Measurements from ENCODE around the gene HSD3B7. TPM values are rescaled to one million over a fixed set of nuclear protein-coding genes. Genes with fewer than 3 reads are reported as not detected.

Gene HSD3B7
- polyA plus RNA-seq, 3 donors = 8.1 to 10.9 (median 10.8) TPM

DNA sequence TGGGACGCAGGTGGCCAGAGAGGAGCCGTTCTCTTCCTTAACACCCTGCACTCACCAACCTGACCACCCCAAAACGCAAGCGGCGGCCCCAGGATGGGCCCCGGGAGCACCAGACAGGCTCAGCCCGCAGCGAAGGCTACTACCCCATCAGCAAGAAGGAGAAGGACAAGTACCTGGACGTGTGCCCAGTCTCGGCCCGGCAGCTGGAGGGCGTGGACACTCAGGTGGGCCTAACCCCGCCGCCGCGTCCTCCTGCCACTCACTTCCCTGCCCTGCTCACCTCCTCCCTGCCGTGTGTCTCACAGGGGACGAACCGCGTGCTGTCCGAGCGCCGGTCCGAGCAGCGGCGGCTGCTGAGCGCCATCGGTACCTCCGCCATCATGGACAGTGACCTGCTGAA, 4.6 kb upstream of the HSD3B7 start:
- no peak for DNase-seq

DNA sequence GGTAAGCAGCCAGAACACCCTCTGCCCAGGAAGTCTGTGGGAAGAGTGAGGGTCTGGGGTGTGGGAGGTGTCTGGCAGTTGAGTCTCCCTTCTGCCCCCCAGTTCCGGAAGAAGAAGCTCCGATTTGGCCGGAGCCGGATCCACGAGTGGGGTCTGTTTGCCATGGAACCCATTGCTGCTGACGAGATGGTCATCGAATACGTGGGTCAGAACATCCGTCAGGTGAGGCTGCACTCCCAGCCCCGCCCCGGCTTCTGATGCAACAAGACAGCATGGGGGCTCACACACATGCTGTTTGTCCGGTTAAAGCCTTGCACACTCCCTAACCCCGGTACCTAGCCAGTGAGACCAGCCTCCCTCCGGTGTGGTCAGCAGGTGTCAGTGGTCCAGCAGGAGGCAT, 4.0 kb upstream of the HSD3B7 start:
- no peak for DNase-seq

DNA sequence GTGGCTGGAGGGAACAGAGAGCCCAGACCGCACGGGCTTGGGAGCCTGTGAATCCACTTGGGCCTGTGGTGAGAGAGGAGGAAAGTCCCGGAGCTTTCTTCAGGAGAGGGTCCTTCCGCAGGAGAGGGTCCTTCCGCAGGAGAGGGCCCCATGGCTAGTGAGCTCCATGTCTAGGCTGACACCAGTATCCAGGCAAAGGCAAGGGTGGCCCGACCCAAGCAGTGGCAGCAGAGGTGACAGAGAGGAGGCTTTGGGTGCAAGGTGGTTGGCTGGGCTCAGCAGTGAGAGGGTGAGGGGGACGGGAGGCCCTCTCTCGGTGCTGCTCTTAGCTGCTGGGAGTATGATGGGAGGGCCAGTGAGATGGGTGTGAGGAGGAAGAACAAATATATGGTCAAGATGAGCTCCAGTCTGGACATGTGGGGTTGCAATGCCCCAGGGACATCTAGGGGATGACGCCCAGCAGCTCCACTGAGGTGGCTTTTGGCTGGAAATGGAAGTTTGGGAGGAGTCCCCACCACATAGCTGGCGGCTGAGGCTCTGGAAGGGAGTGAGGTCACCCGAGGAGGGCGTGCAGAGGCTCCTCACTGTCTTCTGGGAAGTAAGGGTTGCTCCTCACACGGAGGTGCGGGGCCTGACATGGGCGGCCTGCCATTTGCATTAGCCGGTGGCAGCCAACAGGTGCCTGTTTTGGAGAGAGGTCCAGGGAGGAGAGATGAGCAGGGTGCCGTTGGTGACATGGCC, 2.3 kb upstream of the HSD3B7 start:
- DNase-seq = no peak

DNA sequence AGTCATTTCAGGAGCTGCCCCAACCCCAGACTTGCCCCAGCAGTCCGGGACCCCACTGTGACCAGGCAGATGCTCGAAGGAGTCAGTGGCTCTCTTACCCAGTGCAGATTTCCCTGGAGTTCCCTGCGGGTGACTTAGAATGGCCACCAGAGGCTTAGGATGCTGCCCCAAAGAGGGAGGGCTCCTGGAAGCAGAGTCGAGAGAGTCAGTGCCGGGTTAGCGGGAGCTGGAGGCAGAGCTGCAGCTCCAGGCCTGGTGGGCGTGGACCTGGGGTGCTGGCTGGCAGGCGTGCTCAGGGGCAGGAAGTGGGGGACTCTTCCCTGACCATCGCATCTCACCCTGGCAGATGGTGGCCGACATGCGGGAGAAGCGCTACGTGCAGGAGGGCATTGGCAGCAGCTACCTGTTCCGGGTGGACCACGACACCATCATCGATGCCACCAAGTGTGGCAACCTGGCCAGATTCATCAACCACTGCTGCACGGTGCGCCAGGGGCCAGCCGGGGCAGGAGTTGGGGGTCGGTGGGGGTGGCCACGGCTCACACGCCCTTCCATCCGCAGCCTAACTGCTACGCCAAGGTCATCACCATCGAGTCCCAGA, 1.6 kb upstream of the HSD3B7 start:
- DNase-seq = no peak

DNA sequence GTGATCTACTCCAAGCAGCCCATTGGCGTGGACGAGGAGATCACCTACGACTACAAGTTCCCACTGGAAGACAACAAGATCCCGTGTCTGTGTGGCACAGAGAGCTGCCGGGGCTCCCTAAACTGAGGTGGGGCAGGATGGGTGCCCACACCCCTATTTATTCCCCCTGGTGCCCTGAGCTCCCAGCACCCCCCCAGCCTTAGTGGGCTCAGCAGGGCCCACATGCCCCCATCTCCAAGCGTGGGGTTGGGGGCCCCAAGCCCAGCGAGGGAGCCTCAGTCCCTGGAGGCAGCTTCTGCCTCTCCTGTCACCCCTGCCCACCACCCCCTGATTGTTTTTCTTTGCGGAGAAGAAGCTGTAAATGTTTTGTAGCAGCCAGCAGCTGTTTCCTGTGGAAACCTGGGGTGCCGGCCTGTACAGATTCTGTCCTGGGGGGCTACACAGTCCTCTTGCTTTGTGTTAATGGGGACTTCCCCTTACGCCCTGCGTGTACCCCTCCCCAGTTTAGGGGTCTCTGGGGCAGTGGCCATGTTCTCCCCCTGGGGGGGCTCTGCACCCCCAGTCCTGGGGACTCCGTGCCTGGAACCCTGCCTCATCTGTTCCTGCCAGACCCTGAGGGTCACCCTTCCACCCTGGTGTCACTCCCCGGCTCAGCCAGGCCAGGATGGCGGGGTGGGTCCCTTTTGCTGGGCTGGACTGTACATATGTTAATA, 953 bp upstream of the HSD3B7 start:
- no peak for DNase-seq

DNA sequence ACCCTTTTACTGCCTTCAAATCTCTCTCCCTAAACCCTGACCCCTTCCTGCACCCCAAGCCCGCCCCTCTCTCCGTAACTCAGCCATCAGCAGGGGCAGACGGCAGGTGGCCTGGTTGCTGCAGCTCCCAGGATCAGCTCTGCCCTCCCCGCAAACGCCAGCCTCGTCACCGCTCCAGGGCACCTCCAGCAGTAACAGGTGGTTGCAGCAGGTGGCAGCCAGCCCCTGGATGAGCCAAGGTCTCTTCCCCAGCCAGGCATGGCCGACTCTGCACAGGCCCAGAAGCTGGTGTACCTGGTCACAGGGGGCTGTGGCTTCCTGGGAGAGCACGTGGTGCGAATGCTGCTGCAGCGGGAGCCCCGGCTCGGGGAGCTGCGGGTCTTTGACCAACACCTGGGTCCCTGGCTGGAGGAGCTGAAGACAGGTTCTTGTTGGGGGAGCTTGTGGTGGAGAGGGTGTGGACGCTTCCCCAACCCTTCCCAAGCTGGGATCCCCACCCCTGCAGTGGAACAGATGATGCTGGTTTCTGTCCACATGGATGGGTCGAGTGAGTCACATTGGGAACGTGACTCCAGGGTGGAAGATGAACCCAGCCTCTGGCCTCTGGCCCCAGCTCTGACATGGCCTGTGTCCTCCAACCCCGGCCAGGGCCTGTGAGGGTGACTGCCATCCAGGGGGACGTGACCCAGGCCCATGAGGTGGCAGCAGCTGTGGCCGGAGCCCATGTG, 558 bp downstream of the HSD3B7 start:
- peak; percentile 60 for DNase-seq

DNA sequence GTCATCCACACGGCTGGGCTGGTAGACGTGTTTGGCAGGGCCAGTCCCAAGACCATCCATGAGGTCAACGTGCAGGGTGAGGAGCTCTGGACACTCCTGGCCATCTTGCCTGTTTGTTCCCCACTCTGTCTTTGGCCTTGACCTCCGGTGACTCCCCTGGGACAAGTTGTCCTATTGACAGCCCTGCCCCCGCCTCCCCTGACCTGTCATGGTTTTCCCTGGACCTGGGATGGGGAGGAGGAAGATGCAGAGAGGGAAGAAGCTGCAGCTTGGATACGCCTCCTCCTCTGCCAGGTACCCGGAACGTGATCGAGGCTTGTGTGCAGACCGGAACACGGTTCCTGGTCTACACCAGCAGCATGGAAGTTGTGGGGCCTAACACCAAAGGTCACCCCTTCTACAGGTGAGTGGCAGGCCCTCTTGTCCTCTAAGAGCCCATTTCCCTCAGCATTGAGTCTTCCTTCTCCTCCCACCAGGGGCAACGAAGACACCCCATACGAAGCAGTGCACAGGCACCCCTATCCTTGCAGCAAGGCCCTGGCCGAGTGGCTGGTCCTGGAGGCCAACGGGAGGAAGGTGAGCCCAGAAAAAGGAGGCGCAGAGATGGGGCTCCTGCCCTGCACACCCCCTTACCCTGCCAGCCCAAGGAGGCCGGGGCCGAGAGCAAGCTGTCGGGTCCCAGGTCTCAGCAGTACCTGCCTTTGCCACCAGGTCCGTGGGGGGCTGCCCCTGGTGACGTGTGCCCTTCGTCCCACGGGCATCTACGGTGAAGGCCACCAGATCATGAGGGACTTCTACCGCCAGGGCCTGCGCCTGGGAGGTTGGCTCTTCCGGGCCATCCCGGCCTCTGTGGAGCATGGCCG, 1.4 kb downstream of the HSD3B7 start:
- DNase-seq = no peak

DNA sequence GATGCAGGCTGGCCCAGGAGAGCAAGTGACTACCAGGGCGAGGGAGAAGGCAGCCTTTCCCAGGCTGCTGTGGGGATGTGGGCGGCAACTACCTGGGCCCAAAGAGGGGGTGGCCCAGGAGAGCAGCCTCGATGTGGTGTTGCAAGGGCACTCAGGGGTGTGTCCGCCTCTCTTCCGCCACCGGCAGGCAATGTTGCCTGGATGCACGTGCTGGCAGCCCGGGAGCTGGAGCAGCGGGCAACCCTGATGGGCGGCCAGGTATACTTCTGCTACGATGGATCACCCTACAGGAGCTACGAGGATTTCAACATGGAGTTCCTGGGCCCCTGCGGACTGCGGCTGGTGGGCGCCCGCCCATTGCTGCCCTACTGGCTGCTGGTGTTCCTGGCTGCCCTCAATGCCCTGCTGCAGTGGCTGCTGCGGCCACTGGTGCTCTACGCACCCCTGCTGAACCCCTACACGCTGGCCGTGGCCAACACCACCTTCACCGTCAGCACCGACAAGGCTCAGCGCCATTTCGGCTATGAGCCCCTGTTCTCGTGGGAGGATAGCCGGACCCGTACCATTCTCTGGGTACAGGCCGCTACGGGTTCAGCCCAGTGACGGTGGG, 2.7 kb downstream of the HSD3B7 start:
- DNase-seq = no peak

DNA sequence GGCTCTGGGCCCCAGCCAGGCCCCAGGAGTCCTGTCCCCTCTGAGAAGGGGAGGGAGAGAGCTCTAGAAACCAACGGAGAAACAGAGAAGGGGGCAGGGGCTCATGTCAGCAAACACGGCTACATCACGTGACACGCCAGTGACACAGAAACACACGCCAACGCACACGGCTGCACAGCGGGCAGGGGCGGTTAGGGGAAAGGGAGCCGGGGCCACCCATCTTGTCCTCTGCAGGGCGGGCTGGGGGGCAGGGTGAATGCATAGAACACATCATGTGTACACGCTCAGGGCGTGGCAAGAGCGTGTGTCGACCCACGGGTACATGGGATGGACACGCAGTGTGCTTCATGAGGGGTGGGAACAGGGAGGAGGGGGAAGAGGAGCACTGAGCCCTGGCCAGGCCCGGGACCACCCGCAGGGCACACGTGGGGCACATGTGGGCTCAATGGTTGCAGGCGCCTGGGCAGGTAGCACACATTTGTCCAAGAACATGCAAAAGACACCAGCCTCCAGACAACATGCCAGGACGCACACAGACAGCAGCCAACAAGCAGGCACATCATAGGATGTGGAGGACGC, 4.6 kb downstream of the HSD3B7 start:
- DNase-seq = no peak

DNA sequence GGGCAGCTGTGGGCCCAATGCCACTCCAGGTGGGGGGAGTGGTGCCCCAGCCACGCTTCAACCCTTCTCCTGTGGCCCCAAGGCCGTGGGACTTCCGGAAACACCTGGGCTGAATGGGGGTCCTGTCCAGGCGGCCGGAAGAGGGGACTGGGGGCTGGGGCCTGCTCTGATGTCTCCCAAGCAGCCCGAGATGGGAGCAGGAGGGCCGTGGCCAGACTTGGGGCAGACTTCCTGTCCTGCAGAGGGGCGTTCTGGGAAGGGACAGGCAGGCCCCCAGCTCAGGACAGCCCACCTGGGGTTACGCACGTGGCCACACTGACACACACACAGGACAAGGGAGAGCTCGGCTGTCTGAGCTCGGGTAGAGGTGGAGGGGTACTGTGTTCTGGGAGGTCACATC, 5.1 kb downstream of the HSD3B7 start:
- no peak for DNase-seq

DNA sequence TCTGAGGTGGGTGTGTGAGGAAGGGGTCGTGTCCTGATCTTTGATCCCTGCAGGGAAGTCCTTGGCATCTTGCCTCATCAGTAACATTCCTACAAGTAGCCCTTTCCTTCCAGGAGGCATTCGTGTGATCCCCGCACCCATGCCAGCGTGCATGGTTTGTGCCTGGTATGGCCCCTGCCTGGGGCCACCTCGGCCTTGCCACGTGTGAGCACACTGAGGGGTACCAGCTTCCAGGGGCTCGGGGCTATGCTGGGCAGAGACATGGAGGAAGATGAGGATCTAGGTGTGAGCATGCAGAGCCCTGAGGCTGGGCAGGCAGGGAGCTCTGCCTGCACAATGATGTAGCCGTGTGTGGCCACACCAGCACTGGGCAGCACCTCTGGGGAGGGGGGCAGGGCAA, 6.0 kb downstream of the HSD3B7 start:
- no peak for DNase-seq

DNA sequence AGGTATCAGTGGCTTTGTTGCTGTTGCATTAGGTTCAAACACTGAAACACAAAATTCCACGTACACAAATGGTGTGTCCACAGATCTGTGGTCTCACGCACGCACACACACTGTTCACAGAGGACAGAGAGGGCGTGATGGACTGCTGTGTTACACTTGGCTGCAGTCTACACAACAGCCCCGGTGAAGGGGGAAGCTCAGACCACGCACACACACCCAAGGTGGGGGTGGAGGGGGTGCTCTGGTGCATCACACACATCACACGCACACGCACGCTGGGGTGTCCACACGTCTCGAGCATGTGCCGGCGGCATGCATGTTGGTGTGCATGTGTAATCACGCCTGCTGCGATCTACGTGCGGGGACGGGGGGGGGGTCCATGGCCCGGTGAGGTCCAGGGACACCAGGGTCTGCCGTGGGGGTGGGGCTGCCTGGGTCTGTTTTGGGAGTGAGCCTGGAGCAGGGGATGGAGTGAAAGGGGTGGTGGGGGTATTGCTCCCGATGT, 7.3 kb downstream of the HSD3B7 start:
- DNase-seq = no peak

DNA sequence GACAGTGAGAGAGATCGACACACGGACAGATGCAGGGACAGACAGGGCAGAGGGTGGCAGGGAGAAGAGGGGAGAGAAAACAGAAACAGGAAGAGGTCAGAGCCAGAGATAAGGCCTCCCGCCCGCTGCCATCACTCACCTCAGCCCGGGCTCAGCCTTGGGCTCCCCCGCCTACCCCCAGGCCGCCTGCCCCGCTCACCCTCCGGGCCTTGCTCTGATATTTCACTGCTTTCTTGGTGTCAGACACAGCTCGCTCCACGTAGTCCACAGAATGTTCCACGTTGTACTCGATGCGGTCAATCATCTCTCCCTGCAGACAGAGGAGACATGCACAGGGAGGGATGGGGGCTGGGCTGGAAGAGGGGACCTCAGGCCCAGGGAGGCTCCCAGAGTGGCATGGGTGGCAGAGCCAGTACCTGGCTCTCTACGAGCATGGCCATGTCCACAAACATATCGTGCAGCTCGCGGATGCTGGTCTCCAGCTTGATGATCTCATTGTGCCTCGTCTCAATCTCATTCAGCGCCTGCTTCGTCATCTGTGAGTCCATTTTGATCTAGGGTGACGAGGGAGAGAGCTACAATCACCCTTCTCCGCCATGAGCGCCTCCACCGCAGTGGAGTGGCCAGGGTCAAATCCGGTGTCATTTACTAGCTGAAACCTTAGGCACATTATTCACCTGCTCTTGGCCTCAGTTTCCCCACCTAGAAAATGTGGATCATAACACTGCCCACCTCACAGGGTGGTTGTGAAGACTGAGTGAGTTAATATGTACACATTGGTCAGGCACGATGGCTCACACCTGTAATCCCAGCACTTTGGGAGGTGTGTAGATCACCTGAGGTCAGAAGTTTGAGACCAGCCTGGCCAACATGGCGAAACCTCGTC, 8.2 kb downstream of the HSD3B7 start:
- no peak for DNase-seq

DNA sequence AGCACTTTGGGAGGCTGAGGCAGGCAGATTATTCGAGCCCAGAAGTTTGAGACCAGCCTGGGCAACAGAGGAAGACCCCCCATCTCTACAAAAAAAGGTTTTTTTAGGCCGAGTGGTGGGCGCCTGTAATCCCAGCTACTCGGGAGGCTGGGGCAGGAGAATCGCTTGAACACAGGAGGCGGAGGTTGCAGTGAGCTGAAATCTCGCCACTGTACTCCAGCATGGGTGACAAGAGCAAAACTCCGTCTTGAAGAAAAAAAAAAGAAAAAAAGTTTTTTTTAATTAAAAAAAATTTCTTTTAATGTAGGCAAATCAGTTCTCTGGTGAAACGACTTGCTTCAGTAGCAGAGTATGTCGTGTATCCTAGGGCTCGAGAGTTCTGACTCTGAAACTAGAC, 10.9 kb downstream of the HSD3B7 start:
- DNase-seq = no peak

DNA sequence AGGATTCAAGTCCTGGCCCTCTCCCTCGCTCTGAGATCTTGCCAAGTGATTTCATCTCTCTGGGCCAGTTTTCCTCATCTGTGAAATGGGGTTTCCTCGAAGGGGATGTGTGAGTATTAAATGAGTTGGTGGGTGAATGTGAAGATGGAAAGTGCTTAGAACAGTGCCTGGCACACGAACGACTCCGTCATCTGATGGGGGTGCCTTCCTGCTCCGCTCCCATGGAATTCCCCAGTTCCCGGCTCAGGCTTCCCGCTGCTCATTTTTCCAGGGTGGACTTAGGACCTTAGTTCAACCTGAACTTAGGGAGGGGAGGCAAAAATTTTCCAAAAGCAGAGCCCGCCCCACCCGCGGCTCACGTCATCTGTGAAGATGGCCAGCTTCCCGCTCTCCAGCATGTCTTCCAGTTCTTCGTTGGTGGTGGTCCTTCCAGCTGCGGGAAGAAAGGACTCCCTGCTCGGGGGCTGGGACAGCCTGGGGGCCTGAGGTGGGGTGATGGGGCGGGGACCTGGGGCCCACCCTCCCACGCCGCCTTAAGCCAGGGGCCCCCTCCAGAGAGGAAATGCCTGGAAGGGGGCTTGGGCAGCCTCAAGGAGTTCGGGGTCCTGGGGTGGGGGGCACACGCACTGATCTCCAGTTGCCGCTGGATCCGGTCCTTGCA, 11.4 kb downstream of the HSD3B7 start:
- no peak for DNase-seq

DNA sequence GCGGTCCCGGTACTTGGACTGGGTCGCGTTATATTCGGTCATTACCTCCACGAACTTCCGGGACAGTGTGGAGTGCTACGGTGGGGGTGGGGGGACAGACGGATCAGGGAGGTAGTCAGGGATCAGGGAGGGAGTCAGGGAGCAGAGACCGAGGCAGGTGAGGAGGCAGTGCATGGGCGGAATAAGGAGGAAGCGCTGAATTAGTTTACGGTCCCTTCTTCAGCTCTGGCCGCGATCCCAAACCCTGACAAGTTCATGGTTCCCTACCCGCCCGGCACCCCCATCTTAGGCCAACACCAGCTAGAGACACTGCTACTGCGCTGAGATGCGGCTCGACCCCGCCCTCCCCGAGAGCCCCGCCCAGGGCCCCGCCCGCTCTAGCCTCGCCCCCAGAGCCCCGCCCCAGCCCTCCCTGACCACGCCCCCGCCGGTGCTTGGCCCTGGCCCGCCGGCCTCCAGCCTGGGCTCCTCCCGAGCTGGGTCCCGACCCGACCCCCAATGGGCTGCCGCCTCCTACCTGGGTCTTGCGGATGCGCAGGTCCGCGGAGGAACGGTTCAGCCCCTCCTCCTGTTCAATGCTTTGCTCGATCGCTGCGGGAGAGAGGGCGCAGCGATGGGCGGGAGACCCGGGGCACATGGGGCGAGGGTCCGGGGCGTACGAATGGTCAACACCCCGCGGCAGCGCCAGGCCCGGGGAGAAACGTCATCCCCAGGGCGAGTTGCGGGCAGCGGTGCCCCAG, 12.1 kb downstream of the HSD3B7 start:
- DNase-seq = no peak

DNA sequence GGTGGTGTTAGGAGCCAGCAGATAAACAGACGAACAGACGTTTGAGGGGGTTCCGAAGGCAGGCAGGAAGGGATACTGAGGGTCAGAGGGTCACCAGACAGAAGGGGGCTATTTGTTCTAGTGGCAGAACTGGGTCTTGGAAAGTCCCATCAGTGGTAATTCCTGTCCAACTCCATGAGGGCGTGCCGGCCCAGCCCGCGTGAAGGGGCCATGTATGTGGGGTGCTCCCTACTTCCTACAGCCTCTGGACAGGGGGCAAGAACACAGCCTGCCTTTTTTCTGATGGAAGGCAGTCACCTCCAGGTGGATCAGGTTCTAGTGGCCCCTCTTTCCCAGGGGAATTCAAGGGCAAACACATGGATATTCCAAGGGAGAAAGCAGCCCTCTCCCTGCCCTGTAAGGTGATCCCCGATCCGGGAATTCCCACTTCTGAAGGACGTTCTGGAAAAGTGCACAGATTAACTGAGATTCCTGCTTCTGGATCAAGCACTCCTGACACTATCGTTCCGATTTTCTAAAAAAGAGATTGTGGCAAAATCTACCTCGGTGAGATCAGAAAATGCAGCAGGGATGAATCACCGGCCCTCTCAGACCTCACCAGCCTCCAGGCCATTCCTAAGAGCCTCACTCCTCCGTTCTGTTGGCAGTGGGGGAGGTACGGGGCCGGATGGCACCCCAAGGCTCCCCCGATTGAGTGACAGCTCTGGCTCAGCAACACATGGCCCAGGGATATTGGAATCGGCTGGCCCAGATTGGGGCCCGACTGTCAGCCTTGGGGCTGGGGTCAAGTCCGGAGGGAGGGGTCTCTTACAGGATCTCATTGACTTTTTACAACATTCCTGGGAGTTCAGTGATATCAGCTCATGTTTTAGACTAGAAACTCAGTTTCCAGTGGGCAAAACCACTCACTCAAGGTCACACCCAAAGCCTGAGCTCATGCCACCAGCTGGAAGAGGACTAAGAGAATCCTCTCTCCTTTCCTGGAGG, 13.0 kb downstream of the HSD3B7 start:
- DNase-seq = no peak
